AG20443 (cell line): ENCODE results near the gene GPR83.
"Not testable (repeated sequence)": the region's sequence is repeated elsewhere in the genome, so short reads cannot be mapped to it uniquely, and the experiment has no call there.

Experiments
- DNase-seq: peaks from one replicate; pipeline ENCODE4 v3.0.0; 2012; ENCODE audit warnings: low spot score, mixed read lengths

Gene GPR83

GRCh38 chr11:94370576-94370975 is 30.6 kb downstream of the GPR83 start:
- DNase-seq = not testable (repeated sequence)

- not testable (repeated sequence) for DNase-seq
Measured at GRCh38 chr11:94350850-94351563, 50.2 kb downstream of the GPR83 start.

- not testable (repeated sequence) for DNase-seq
Measured at GRCh38 chr11:94346311-94346710, 54.9 kb downstream of the GPR83 start.

DNA sequence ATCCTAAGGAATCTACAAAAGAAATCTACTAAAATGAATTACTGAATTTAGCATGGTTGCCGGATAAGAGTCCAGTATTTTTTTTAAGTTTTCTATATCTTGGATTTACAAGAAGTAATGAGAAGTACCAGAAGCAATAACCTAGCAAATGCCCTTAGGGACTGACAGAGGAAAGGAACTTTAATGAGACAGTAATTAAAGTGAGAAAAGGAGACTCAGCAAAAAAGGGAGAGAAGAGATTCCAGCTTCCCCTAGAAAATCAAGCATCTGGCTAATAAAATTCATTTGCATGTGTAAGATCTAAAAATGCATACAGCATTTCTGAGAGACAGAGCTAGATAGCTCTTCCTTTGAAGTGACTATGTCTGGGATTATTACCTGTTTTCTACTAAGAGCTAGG is 57.7 kb downstream of the GPR83 start:
- no peak for DNase-seq

GRCh38 chr11:94342250-94342649 is 59.0 kb downstream of the GPR83 start:
- DNase-seq = no peak

DNA sequence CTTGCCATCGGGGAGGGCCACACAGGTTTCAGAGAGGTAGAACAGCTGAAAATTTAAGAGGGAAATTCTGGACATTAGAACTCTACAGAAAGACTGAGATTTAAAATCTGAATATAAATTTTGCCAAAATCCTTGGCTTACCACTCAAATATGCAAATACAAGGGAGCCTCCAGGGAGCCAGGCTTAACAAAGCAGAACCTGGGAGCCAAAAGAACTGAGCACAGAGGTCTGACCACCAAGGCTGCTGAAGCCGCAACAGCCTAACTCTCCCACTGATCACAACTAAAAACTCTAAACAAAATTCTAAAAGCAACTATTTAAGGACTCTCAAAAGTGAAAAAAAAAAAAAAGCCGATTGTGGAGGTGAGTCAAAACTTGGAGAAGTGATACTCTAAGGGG is 62.6 kb downstream of the GPR83 start:
- no peak for DNase-seq

- no peak for DNase-seq
Measured at GRCh38 chr11:94336033-94336432, 65.2 kb downstream of the GPR83 start.

DNA sequence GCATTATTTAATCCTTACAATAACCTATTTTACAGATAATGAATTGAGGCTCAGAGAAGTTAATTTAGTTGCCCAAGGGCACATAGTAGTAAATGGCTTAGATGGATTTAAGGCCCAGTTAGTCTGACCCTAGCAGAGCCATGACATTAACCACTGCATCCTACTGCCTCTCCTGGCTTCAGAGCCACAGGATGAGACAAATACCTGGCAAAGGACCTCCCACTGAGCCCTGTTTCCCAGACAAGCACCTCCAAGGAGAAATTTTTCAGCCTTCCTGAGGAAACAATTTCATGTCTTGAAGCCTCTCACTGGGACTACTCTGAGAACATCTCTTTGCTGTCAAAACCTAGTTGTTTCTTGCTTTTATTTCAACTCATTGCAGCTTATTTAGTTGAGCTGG is 68.4 kb downstream of the GPR83 start:
- DNase-seq = no peak

DNA sequence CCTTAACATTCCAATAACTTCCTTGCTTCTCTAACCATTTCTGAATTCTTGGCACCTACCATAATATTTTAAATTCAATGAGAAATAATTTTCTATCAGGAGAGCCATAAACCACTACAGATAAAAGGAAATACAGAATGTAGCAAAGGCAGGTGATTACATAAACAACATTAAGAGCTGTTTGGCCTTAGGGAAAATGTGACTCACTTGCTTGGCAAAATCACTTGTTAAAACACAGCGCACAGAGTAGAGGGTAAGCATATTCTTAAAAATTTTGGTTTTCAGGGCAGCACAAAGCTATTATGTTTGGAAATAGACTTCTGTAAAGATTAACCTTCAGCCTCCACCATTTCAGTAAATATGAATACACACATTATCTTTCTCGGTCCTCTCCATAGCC is 70.4 kb downstream of the GPR83 start:
- DNase-seq = no peak

GRCh38 chr11:94329501-94329900 is 71.7 kb downstream of the GPR83 start:
- no peak for DNase-seq

DNA sequence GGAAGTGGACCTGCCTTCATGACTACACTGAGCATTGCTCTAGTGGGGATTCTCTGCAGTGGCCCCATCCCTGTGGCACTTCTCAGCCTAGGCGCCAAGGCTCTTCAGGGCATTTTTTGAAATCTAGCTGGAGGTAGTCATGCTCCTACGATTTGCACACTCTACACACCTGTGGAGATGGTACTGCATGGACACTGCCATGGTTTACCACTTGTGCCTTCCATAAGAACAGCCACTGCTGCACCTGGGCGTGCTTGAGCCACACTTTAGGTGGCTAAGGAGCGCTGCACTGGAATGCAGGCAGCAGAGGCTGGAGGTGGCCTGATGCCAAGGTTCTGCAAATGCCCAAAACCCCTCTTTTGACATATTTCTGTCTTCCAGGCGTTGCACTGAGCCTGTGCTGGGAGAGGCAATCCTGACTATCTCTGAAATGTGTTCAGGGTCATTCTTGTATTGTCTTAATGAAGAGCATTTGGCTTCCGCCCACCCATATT is 72.6 kb downstream of the GPR83 start:
- no peak for DNase-seq
